Stimulated activated naive CD8-positive, alpha-beta T cell treated with anti-CD3 and anti-CD28 coated beads, Interleukin-15, Interleukin-2, amounts not matched to agents 100 ng/mL and 50 ng/mL, for 24 hours (primary cell): ENCODE measurements around the gene GPR78.

Source experiments
- H3K27ac Mint-ChIP-seq: one replicate; pipeline ENCODE4 v1.8.0; 2021; ENCODE audit warnings: mild to moderate bottlenecking, mixed read lengths
- H3K27me3 Mint-ChIP-seq: one replicate; pipeline ENCODE4 v1.8.0; 2021; ENCODE audit warnings: mixed read lengths
- H3K36me3 Mint-ChIP-seq: one replicate; pipeline ENCODE4 v1.8.0; 2021; ENCODE audit warnings: low read depth, mixed read lengths
- H3K4me1 Mint-ChIP-seq: one replicate; pipeline ENCODE4 v1.8.0; 2021; ENCODE audit warnings: low read depth, mixed read lengths
- H3K4me3 Mint-ChIP-seq: one replicate; pipeline ENCODE4 v1.8.0; 2021; ENCODE audit warnings: mild to moderate bottlenecking, mixed read lengths
- H3K9me3 Mint-ChIP-seq: one replicate; pipeline ENCODE4 v1.8.0; 2021; ENCODE audit warnings: mixed read lengths

GPR78 gene

GRCh38 chr4:8582941-8583654 is 2.9 kb downstream of the GPR78 start:
- Mint-ChIP-seq H3K9me3 (no peaks in the 10 kb centered on the region), H3K27me3 (peaks cover 7% of the 10 kb centered on the region), H3K4me3 (no peak overlapping the region), H3K27ac (no peak overlapping the region), H3K36me3 (no peaks in the 10 kb centered on the region), H3K4me1 (no peaks in the 10 kb centered on the region)

- no peak overlapping the region for H3K4me3 Mint-ChIP-seq
- H3K9me3 Mint-ChIP-seq, result no peaks in the 10 kb centered on the region
- no peak overlapping the region for H3K27ac Mint-ChIP-seq
- no peaks in the 10 kb centered on the region for H3K36me3 Mint-ChIP-seq
- peaks cover 6% of the 10 kb centered on the region for H3K27me3 Mint-ChIP-seq
- H3K4me1 Mint-ChIP-seq, result no peaks in the 10 kb centered on the region
Measured at GRCh38 chr4:8583655-8584025, 3.4 kb downstream of the GPR78 start.

GRCh38 chr4:8585186-8585585 is 5.0 kb downstream of the GPR78 start:
- Mint-ChIP-seq H3K27me3 (no peaks in the 10 kb centered on the region), H3K4me3 (no peak overlapping the region), H3K27ac (no peak overlapping the region), H3K4me1 (no peaks in the 10 kb centered on the region), H3K36me3 (no peaks in the 10 kb centered on the region), H3K9me3 (no peaks in the 10 kb centered on the region)

GRCh38 chr4:8585721-8586212 is 5.6 kb downstream of the GPR78 start:
- H3K9me3 Mint-ChIP-seq, result no peaks in the 10 kb centered on the region
- H3K4me3 Mint-ChIP-seq, result no peak overlapping the region
- no peaks in the 10 kb centered on the region for H3K36me3 Mint-ChIP-seq
- no peak overlapping the region for H3K27ac Mint-ChIP-seq
- H3K27me3 Mint-ChIP-seq, result peaks cover 4% of the 10 kb centered on the region
- H3K4me1 Mint-ChIP-seq, result no peaks in the 10 kb centered on the region

GRCh38 chr4:8586246-8586645 is 6.1 kb downstream of the GPR78 start:
- no peaks in the 10 kb centered on the region for H3K36me3 Mint-ChIP-seq
- H3K4me1 Mint-ChIP-seq, result no peaks in the 10 kb centered on the region
- H3K27me3 Mint-ChIP-seq, result peaks cover 5% of the 10 kb centered on the region
- H3K27ac Mint-ChIP-seq, result no peak overlapping the region
- H3K4me3 Mint-ChIP-seq, result no peak overlapping the region
- H3K9me3 Mint-ChIP-seq, result no peaks in the 10 kb centered on the region

GRCh38 chr4:8586671-8587468 is 6.7 kb downstream of the GPR78 start:
- H3K4me1 Mint-ChIP-seq, result no peaks in the 10 kb centered on the region
- no peaks in the 10 kb centered on the region for H3K9me3 Mint-ChIP-seq
- H3K4me3 Mint-ChIP-seq, result no peak overlapping the region
- H3K27ac Mint-ChIP-seq, result no peak overlapping the region
- H3K36me3 Mint-ChIP-seq, result no peaks in the 10 kb centered on the region
- H3K27me3 Mint-ChIP-seq, result peaks cover 5% of the 10 kb centered on the region

GRCh38 chr4:8587469-8588195 is 7.4 kb downstream of the GPR78 start:
- H3K9me3 Mint-ChIP-seq, result no peaks in the 10 kb centered on the region
- no peak overlapping the region for H3K4me3 Mint-ChIP-seq
- no peak overlapping the region for H3K27ac Mint-ChIP-seq
- peaks cover 5% of the 10 kb centered on the region for H3K27me3 Mint-ChIP-seq
- H3K4me1 Mint-ChIP-seq, result no peaks in the 10 kb centered on the region
- no peaks in the 10 kb centered on the region for H3K36me3 Mint-ChIP-seq

GRCh38 chr4:8588196-8588470 is 7.9 kb downstream of the GPR78 start:
- Mint-ChIP-seq H3K27ac (no peak overlapping the region), H3K4me1 (no peaks in the 10 kb centered on the region), H3K4me3 (no peak overlapping the region), H3K36me3 (no peaks in the 10 kb centered on the region), H3K27me3 (peaks cover 5% of the 10 kb centered on the region), H3K9me3 (no peaks in the 10 kb centered on the region)

- Mint-ChIP-seq H3K36me3 (no peaks in the 10 kb centered on the region), H3K27ac (no peak overlapping the region), H3K9me3 (no peaks in the 10 kb centered on the region), H3K27me3 (peaks cover 14% of the 10 kb centered on the region), H3K4me3 (no peak overlapping the region), H3K4me1 (no peaks in the 10 kb centered on the region)
Measured at GRCh38 chr4:8589336-8589735, 9.1 kb downstream of the GPR78 start.

GRCh38 chr4:8589823-8590545 is 9.8 kb downstream of the GPR78 start:
- Mint-ChIP-seq H3K4me1 (no peaks in the 10 kb centered on the region), H3K36me3 (no peaks in the 10 kb centered on the region), H3K27me3 (peaks cover 17% of the 10 kb centered on the region), H3K27ac (no peak overlapping the region), H3K4me3 (no peak overlapping the region), H3K9me3 (no peaks in the 10 kb centered on the region)

- Mint-ChIP-seq H3K27ac (no peak overlapping the region), H3K36me3 (no peaks in the 10 kb centered on the region), H3K4me1 (no peaks in the 10 kb centered on the region), H3K4me3 (no peak overlapping the region), H3K27me3 (peaks cover 17% of the 10 kb centered on the region), H3K9me3 (no peaks in the 10 kb centered on the region)
Measured at GRCh38 chr4:8590546-8590880, 10.3 kb downstream of the GPR78 start.

GRCh38 chr4:8591114-8591513 is 10.9 kb downstream of the GPR78 start:
- Mint-ChIP-seq H3K27me3 (peaks cover 17% of the 10 kb centered on the region), H3K4me3 (no peak overlapping the region), H3K4me1 (no peaks in the 10 kb centered on the region), H3K27ac (no peak overlapping the region), H3K36me3 (no peaks in the 10 kb centered on the region), H3K9me3 (no peaks in the 10 kb centered on the region)

GRCh38 chr4:8591626-8592365 is 11.6 kb downstream of the GPR78 start:
- Mint-ChIP-seq H3K36me3 (no peaks in the 10 kb centered on the region), H3K9me3 (no peaks in the 10 kb centered on the region), H3K4me1 (no peaks in the 10 kb centered on the region), H3K27me3 (peaks cover 17% of the 10 kb centered on the region), H3K27ac (no peak overlapping the region), H3K4me3 (no peak overlapping the region)
